GOT3 (cell line): ENCODE data around the gene FEM1A.
A peak's percentile ranks its signal among the peaks of the same experiment; 100 is the strongest.
"Not testable (repeated sequence)": the region's sequence is repeated elsewhere in the genome, so short reads cannot be mapped to it uniquely, and the experiment has no call there.

Experiments used
- DNase-seq: peaks from one replicate; lab custom pipeline; 2025; ENCODE audit warnings: mixed read lengths; lab: John Stamatoyannopoulos, UW

Gene FEM1A, protein sequence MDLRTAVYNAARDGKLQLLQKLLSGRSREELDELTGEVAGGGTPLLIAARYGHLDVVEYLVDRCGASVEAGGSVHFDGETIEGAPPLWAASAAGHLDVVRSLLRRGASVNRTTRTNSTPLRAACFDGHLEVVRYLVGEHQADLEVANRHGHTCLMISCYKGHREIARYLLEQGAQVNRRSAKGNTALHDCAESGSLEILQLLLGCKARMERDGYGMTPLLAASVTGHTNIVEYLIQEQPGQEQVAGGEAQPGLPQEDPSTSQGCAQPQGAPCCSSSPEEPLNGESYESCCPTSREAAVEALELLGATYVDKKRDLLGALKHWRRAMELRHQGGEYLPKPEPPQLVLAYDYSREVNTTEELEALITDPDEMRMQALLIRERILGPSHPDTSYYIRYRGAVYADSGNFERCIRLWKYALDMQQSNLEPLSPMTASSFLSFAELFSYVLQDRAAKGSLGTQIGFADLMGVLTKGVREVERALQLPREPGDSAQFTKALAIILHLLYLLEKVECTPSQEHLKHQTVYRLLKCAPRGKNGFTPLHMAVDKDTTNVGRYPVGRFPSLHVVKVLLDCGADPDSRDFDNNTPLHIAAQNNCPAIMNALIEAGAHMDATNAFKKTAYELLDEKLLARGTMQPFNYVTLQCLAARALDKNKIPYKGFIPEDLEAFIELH

DNA sequence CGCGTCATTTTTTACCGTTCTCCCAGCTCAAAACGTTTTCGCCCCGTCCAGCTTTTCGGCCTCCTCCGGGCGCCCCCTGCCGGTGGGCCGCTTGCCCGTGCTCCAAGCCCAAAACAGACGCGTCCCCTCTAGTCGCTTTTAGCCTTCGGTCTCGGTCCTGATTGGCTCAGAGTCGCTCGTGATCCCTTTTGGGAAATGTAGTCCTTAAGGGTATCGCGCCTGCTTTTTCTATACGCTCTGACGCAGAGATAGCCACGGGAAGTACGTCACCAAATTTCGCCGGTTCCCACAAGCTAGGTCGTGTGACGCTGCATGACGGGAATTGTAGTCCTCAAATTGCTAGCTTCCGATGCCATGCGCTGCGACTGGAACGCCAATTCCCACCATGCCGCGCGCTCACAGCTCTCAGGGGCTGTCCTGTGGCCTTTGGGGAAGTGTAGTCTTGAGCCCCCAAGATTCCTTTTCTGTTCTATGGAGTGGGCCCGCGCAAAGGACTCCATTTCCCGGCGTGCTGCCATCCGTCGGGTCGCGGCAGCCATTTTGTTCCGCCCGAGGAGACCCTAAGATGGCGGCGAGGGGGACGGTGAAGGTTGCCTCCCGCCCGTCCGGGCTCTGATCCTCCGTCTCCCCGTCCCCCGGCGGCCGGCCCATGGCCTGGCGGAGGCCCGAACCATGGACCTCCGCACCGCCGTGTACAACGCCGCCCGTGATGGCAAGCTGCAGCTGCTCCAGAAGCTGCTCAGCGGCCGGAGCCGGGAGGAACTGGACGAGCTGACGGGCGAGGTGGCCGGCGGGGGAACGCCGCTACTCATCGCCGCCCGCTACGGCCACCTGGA, at the start of gene FEM1A:
Gene FEM1A, plus strand, starts transcription at position 552 of the 836 bp plus-strand sequence. Its CDS starts 121 bp downstream, at position 673.
- peak; percentile 96 for DNase-seq

DNA sequence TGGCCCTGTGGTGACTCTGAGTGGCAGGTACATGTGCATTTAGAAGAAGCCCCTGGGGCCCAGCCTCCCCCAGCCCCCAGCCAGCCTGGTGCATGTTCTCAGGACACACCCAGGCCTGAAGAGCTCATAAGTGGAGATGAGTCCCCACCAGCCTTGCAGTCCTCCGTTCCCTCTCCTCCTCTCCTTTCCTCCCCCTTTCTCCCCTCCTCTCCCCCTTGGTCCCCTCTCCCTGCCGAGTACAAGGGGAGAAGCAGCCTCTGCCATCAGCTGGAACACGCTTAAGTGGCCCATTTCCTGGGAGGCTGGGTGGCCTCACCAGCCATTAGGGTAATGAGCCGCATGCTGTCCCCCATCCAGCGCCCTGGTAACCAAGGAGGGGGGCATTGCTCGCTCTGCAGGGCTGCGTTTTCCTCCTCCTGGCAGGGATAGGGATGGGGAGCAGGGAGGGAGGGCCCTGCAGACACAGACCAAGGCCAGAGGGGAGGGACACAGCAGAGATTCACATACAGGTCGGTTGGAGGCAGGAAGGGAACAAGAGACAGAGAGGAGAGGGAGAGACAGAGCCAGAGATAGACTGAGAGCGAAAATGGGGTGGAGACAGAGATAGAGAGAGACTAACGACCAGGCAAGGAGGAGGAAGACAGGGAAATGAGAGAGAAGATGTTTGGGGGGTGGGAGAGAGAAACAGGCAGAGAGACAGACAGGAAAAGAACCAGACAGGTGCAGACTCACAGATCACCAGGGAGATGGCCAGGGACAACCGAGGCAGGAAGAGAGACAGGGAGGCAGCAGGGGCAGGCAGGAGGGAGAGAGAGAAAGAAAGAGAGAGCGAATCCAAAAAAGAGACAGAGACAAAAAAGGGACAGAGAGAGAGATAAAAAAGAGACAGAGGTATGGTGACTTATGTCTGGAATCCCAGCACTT, 48.5 kb upstream of the FEM1A start:
- DNase-seq: no peak

DNA sequence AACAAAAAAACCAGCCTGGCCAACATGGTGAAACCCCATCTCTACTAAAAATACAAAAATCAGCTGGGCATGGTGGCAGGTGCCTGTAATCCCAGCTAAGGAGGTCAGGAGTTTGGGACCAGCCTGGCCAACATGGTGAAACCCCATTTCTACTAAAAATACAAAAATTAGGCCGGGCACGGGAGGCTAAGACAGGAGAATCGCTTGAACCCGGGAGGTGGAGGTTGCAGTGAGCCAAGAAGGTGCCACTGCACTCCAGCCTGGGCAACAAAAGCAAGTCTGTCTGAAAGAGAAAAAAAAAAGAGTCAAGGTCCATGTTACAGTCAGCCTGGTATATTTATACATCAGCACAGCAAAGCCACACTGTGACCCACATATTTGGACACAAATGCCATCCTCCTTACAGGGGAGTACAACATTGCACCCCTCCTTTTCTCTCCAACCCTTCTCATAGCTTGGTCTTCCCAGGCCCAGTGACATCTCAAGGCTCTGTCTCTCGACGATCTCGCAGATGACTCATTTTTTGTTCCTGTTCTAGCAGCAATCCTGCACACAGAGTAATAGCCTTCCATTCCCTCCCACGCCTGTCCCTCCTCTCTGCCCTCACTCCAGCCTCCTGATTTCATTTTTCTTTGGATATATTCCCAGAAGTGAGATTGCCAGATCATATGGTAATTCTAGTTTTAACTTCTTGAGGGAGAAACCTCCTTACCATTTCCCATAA, 46.9 kb upstream of the FEM1A start:
- peak; percentile 37 for DNase-seq

DNA sequence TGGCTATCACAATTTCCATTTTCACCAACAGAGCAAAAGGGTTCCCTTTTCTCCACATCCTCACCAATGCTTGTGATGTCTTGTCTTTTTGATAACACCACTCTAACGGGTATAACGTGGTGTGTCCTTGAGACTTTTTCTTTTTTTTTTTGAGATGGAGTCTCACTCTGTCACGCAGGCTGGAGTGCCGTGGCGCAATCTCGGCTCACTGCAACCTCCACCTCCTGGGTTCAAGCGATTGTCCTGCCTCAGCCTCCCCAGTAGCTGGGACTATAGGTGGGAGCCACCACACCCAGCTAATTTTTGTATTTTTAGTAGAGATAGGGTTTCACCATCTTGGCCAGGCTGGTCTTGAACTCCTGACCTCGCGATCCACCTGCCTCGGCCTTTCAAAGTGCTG, 46.4 kb upstream of the FEM1A start:
- not testable (repeated sequence) for DNase-seq

DNA sequence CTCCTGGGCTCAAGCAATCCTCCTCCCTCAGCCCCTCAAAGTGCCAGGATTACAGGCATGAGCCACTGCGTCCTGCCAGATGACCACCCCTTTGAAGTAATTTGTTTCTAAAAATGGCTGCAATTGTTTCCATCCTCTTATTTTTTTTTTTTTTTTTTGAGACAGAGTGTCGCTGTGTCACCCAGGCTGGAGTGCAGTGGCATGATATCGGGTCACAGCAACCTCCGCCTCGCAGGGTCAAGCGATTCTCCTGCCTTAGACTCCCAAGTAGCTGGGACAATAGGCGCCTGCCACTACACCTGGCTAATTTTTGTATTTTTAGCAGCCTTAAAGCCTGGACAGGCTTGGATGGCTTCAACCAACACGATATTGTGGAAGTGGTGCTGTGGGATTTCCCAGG, 45.5 kb upstream of the FEM1A start:
- DNase-seq: no peak

DNA sequence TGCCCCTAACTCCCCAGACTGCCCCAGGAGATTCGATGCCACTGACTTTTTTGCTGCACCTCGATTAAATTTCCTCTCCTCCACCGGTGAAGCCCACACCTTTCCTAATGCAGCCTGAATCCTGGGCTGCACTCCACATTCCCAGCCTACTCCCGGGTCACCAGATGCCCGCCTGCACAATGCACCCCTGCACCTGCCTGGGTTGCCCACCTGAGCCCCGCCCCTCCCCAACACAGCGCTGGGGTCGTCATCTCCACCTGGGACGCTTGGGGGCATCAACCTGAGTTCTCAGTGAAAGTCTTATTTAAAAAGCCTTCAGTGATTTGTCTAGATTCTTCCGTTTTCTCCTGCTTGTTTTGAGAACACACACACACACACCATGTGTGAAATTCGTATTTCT, 43.3 kb upstream of the FEM1A start:
- DNase-seq: no peak

DNA sequence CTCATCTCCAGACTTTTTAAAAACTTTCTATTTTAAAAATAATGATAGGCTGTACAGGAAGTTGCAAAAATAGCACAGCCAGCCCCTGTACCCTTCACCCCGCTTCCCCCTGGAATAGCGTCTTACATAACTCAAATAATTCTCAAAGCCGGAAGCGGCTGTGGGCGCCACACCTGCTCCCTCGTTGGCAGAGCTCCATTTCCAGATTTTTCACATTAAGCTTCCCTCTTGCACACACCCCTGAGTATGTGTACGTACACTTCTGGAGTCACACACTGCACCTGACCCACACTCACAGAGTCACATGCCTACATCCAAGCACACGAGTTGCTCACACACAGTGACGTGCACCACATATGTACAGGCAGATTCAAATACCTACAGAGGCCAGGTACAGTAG, 42.9 kb upstream of the FEM1A start:
- no peak for DNase-seq

DNA sequence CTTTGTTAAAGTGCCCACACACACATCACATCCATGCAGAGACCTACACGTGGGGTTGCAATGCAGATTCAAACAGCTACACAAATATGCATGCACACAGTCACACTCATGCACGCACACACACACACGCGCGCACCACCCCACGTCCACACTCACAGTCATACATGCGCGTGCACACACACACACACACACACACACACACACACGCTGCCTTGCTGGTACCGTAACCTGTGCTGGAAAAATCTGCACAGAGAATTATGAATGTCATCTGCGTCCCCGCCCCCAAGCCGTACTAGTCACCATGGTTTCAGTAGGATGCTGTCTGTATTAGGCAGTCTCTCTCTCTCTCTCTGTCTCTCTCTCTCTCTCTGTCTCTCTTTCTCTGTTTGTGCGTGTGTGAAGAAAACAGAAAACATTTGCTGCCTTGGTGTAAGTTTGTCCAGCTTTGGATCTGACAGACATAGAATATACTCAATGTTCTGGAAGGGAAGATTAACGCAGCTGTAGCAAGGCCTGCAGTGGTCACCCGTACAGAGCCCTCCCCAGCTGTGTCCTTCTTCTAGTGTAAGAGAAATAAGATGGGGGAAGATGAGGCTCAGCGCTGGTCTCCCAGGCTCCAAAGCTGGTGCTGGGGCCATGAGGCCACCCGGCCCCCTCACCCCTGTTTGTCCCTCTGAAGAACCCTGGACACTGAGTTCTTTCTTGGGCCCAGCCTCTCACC, 41.5 kb upstream of the FEM1A start:
- DNase-seq: no peak

DNA sequence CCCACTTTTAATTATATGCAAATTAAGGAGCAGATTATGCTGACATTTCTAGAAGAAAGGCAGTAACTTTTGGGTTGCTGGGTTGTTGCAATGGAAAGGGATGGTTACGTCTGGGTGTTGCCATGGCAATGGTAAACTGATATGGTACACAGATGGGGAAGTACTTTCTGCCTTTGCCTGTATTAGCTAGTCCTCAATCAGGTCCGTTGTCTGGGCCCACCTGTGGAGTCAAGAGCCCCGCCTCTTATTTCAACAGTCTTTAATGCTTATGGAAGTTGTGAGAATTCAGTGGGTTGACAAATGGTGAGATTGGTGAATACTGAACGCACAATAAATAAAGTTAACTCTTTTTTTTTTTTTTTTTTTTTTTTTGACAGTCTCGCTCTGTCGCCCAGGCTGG, 37.3 kb upstream of the FEM1A start:
- no peak for DNase-seq

DNA sequence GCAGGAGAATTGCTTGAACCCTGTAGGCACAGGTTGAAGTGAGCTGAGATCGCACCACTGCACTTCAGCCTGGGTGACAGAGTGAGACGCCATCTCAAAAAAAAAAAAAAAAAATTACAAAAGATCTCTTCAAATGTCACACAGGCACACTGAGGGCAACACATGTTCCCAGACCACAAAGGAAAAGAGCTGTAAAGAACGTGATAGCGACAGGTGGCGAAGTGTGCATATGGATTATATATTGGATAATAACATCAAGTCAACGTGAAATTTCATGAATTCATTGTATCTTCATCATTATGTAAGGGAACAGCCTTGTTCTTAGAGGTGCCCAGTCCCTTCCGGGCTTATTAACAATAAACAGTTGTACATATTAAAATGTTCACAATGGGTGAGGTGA, 36.1 kb upstream of the FEM1A start:
- no peak for DNase-seq

DNA sequence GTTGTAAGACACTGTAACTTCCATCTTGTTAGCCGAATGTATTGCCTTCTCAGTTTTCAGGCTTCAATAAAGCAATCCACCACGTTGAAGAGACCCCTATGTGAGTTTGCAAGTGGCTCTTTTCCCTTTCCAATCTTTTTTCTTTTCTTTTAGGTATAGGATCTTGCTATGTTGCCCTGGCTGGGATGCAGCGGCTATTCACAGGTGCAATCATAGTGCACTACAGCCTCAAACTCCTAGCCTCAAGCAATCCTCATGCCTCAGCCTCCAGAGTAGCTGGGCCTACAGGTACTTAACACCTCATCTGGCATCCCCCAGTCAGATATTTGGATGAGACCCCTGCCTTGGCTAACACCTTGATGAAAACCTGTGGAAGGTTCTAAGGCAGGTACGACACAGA, 33.5 kb upstream of the FEM1A start:
- no peak for DNase-seq

DNA sequence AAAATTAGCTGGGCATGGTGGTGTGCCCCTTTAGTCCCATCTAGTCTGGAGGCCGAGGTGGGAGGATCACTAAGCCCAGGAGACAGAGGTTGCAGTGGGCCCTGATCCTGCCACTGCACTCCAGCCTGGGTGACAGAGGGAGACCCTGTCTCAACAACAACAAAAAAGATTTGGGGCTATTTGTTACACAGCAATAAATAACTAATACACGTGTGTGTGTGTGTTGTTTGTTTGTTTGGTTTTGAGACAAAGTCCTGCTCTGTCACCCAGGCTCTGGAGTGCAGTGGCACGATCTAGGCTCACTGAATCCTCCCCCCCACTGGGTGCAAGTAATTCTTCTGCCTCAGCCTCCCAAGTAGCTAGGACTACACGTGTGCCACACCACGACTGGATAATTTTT, 32.9 kb upstream of the FEM1A start:
- no peak for DNase-seq

DNA sequence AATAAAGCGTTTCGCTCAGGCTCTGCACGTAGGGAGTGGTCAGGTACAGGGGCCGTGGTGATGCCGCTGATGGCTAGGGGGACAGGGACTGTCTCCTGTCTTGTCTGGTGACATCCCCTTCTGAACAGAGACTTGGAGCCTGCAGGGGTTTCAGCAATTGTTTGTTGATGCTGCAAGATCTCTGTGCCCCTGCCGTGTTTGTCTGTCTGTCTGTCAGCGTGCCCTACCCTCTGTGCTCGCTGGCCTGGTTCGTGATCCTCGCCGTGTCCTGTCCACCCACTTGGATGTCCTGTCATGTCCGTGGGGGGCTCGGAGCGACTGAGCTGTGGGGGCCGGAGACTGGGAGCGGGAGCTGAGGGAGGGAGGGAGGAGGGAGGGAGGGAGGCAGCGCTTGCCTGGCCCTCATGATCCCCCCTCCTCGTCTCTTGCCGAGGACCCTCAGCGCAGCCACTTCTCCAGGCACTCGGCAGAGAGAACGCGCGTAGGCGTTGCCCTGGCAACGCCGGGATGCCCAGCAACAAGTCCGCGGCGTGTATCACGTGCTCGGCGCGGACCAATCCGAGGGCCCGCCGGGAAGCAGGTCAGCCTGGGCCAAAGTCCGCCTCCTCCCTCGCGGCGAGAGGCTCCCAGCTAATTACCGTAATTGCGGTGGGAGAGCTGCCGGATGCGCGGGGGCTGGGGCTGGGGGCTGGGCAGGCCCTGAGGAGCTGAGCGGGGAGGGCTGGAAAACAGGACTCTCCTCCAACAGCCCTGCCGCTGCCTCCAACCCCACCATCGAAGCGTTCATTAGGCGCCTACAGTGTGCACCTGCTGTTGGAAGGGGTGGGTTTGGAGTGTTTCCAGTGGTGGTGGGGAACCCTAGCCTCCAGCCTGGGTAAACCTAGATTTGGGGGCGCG, 31.9 kb upstream of the FEM1A start:
- peak; percentile 52 for DNase-seq

DNA sequence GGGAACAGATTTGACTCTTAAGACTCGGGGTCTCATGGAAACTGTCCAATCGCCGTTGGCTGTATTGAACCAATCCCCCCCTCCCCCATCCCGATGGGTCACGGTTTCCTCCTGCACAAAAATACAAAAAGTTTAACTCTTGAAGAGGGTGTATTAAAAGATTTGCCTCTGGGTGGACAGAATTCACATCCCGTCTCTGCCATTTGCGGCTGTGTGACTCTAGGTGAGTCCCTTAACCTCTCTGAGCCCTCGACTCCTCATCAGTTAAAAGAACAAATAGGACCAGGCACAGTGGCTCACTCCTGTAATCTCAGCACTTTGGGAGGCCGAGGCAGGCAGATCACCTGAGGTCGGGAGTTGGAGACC, 31.3 kb upstream of the FEM1A start:
- DNase-seq: no peak

DNA sequence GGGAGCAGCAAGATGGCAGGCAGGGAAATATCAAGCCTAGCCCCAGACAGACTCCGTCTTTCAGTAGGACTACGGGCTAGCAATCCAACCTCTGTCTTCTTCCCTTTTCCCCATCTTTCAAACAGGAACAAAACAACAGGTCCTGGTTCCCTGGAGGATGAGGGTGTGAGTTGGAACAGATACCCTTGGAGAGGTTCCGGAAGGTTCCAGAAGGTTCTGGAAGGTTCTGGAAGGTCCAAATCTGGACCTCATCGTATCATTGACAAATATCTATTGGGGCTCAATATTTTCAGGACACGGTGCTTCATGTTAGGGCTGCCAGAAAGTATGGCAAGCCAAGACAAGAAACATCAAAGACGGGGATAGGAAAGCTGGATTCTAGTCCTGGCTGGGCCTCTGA, 28.5 kb upstream of the FEM1A start:
- no peak for DNase-seq

DNA sequence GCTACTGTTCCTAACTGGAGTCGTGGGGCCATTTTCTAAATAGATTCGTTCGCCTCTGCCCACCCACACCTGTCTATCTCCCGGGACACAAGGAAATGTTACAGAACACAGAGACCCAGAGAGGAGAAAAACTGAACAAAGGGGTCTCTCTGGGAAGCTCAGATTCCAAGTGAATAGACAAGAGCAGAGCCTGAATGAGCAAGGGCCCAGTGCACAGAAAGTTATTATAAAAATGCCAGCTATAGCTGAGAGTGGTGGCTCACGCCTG, 27.2 kb upstream of the FEM1A start:
- DNase-seq: no peak

DNA sequence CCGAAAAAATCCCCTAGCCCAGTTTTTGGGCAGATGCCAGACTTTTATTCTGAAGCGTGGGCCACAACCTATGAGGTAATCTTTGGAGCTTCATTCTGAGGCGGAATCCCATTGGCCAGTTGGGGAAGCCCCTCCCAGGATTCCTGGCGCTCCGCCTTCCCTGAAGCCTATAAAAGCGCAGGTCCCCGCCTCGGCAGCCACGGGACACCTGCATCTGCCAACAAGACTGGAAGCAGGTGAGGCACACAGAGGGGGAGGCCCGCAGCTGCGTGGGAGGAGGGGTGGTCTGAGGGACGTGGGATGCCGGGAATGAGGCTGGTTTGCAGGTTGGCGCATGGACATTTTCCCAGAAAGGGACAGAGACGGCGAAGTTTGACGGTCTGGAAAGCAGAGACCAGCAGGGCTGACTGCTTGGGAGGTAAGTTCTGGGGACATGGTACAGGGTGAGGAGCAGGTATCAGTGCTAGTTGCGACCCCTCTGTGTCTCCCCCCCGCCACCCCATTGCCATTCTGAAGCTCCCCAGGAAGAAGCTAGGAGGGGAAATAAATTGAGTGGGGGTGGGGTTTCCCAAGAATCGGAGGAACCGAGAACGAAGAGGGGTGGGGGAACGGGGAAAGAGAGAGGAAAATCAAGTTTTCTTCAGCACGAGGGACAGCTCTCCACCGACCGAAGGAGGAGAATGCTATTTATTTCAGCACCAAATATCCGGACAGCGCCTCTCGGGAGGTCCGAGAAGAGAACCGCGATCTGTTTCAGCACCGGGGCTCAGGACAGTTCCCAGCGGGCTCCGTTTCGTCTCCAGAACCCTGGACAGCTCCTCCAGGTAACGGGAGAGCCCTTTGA, 22.4 kb upstream of the FEM1A start:
- DNase-seq: peak; percentile 24

DNA sequence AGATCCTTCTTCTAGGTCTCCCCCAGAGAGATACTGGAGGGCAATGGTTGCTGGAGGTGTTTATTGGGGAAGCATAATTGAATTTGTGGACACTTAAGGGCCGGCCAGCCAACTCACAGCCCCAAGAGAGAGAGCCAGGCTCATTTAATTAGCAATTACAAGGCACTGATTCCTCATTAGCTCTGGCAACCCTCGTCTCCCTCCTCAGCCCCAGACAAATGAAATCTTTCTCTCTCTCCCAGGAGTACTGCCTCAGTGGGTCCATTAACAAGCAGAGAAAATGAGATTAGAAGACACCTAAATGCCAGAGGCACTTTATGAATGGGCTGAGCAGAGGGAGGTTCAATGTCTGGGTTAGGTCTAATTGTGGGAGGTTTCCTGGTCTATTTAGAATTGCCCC, 19.0 kb upstream of the FEM1A start:
- DNase-seq: no peak
